Left lung (tissue), 10 donors: ENCODE results near the gene TMTC4. TPM values are rescaled to one million over a fixed set of nuclear protein-coding genes. Genes with fewer than 3 reads are reported as not detected.
"Not testable (repeated sequence)": the region's sequence is repeated elsewhere in the genome, so short reads cannot be mapped to it uniquely, and the experiment has no call there.

Experiments
- ATAC-seq: fragments of 200-7000 bp; cut with Tn5 transposase; one replicate; pipeline ENCODE4 v1.9.1; 2020; ENCODE audit warnings: moderate library complexity
- DNase-seq, 4 donors: peaks; one replicate each; pipeline ENCODE4 v3.0.0-alpha.2; 2013 to 2020
- H3K27ac ChIP-seq, 2 donors: fragments of 200-600 bp; sonication (generic) in 1 of 2; one replicate each; pipeline versions ENCODE4 v1.5.0 to v1.8.0; 2020 to 2021
- H3K27me3 ChIP-seq, 2 donors: fragments of 200-600 bp; sonication (generic) in 1 of 2; one replicate each; pipeline versions ENCODE4 v1.5.0 to v1.8.0; 2020 to 2021
- H3K36me3 ChIP-seq, 2 donors: fragments of 200-600 bp; sonication (generic) in 1 of 2; one replicate each; pipeline versions ENCODE4 v1.5.0 to v1.8.0; 2020 to 2021
- H3K4me1 ChIP-seq, 2 donors: fragments of 200-600 bp; one replicate each; pipeline ENCODE4 v1.8.0; 2021
- H3K4me3 ChIP-seq, 2 donors: fragments of 200-600 bp; sonication (generic) in 1 of 2; one replicate each; pipeline versions ENCODE4 v1.5.0 to v1.8.0; 2020 to 2021; ENCODE audit warnings: mild to moderate bottlenecking in 1 of 2
- H3K9me3 ChIP-seq, 2 donors: fragments of 200-600 bp; sonication (generic) in 1 of 2; one replicate each; pipeline versions ENCODE4 v1.5.0 to v1.8.0; 2020 to 2021
- CTCF ChIP-seq, 2 donors: fragments of 200-600 bp; sonication (generic) in 1 of 2; IDR thresholded peaks; one replicate each; pipeline versions ENCODE4 v1.5.0 to v1.8.0; 2021; ENCODE audit warnings: antibody characterized with exemption in 2 of 2
- intact Hi-C, 2 donors: fragments of 100-400 bp; cut with DNase I; formaldehyde crosslinking; loops; one replicate each; pipeline versions ENCODE4 v1.11.2 to v1.14.2; 2022
- polyA plus RNA-seq, 6 donors: library from polyadenylated mRNA; unstranded; fragments of 120-200 nt; gene quantifications; one replicate each; pipeline ENCODE4 v1.2.1, GENCODE V29; 2013; ENCODE audit not compliant: insufficient read length in 6 of 6
- total RNA-seq, 2 donors: library from RNA; stranded (reverse); fragmentation: NEBNext Ultra II Directional; extraction: Animal tissue kit (Norgen Biotek cat#: 25700); gene quantifications; one replicate each; pipeline ENCODE4 v1.2.1, GENCODE V29; 2021
- donor health status: DM: no; HTN: yes; CAD: no.
- donor health status: DM: no; HTN: no; CAD: no.

Gene TMTC4
- total and polyA plus RNA-seq, 8 donors, result 13.7 to 30.2 (median 25.1) TPM

DNA sequence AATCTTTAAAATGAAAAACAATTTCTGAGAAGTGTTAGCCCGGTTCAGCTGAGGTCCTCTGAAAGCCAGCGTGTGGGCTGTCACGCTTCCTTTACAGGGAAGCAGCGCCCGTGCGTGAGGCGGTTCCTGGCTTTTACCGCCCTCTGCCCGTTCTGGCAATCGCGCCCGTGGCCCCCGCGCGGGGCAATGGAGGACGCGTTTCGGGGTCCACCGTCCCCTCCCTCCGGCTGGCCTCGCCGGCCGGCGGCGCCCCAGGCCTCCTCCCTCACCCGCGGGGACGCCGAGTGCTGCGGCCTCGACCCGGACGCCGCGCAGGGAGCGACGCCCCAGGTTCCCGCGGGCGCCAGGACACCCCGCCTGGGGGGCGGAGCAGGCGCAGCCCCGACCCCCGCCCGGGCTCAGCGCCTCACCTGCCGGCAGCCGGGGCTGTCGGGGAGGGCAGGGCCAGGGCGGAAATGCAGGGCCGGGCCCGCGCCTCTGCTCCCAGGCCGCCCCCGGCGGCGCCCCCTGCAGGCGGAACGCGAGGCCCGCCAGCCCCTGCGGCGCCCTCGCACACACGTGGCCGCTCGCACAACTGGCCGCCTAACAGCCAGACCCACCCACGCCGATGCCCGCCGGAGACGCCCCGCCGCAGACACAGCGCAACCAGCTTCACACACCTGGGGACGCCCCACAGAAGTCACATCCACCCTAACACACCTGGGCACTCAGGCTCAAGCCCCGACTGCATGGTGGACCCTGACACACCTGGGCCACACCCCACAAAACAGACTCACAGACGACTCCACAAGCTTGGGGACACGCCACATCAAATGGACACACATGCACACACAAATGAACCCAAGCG lies 86.0 kb downstream of the TMTC4 start, which contains the start of gene GGACT:
Gene GGACT, minus strand, starts transcription at position 459 of the 847 bp plus-strand sequence. CDS start 56,198 bp downstream, outside the sequence.
- Histone ChIP-seq H3K27me3 (no peaks in the 10 kb centered on the region), H3K4me1 (peaks cover 7 to 13% of the 10 kb centered on the region in 2 donors), H3K36me3 (no peaks in the 10 kb centered on the region), H3K27ac (peak within 1 kb of the TSS; percentile 75 to 76), H3K4me3 (peak within 1 kb of the TSS; percentile 56 to 57), H3K9me3 (no peaks in the 10 kb centered on the region)
- DNase-seq, result peak; percentile 46 to 93 (median 69)
- intact Hi-C loops, result no loop called here
- peak; percentile 66 to 75 for TF ChIP-seq CTCF (IDR thresholded peaks at IDR 0.05)
- peak; percentile 98 for ATAC-seq

DNA sequence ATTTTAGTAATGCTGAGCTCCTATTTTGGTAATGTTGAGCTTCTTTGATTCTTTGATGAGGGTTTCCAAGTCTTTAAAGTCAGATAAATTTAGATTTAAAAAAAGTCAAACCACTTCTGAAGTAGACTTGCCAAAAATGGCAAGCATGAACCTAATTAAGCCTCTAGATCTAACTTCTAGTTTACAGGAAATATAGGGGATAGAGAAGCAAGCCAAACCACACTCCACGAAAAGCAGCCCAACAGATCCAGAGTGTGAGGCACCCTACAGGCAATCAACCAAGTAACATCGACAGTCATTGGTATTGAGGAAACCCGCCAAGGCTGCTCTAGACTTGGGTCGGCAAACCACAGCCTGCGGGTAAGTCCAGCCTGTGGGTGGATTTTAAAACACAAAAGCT lies 89.7 kb downstream of the TMTC4 start:
- peaks cover 7 to 13% of the 10 kb centered on the region in 2 donors for H3K4me1 ChIP-seq
- ATAC-seq, result no peak
- intact Hi-C loops, result no loop called here
- H3K36me3 ChIP-seq, result peaks cover 0 to 11% of the 10 kb centered on the region in 2 donors
- no peak overlapping the region for H3K4me3 ChIP-seq
- TF ChIP-seq CTCF (IDR thresholded peaks at IDR 0.05), result no peak
- no peaks in the 10 kb centered on the region for H3K9me3 ChIP-seq
- DNase-seq, result no peak
- no peaks in the 10 kb centered on the region for H3K27me3 ChIP-seq
- H3K27ac ChIP-seq, result no peak overlapping the region

- H3K36me3 ChIP-seq, result peaks cover 0 to 11% of the 10 kb centered on the region in 2 donors
- ATAC-seq, result no peak
- H3K27ac ChIP-seq, result no peak overlapping the region
- no peaks in the 10 kb centered on the region for H3K9me3 ChIP-seq
- no peak overlapping the region for H3K4me3 ChIP-seq
- intact Hi-C loops, result no loop called here
- DNase-seq, result no peak
- no peaks in the 10 kb centered on the region for H3K4me1 ChIP-seq
- no peak for TF ChIP-seq CTCF (IDR thresholded peaks at IDR 0.05)
- H3K27me3 ChIP-seq, result no peaks in the 10 kb centered on the region
Observed at GRCh38 chr13:100581504-100581903, 93.1 kb downstream of the TMTC4 start.

DNA sequence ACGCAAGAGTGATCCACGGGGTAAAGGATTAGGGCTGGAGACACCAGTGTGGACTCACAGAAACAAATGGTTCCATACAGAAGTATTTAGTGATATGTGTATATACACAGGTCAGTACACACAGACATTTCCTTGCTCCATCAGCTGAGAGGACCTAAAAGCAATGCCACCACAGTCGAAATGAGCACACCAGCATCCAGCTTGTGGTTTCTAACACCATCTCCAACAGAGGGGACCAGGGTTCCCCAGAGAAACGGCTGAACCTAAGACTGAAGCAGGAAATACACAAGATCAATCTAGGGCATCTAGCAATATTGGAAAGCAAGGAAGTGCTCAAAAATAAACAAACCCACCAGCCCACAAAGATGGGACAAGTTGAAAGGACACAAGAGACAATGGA lies 93.6 kb downstream of the TMTC4 start:
- DNase-seq (no peak), ATAC-seq (no peak)
- no peak for TF ChIP-seq CTCF (IDR thresholded peaks at IDR 0.05)
- Histone ChIP-seq H3K4me1 (no peaks in the 10 kb centered on the region), H3K9me3 (no peaks in the 10 kb centered on the region), H3K4me3 (no peak overlapping the region), H3K36me3 (peaks cover 0 to 11% of the 10 kb centered on the region in 2 donors), H3K27ac (no peak overlapping the region), H3K27me3 (no peaks in the 10 kb centered on the region)
- intact Hi-C loops, result no loop called here

DNA sequence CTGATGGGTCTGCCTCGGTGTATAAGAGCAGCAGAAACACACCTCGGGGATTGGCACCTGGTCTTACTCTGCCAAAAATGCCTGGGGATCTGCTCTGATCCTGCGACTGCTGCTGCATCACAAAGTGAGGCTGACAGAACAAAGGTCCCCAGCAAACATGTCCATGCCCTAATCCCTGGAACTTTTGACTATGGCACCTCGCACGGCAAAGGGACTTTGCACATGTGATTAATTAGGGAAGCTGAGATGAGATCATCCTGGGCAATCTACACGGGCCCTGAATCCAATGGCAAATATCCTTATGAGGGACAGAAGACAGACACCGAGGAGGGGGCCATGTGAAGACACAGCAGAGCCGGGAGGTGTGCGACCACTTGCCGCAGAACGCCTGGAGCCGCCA lies 94.5 kb downstream of the TMTC4 start:
- intact Hi-C loops, result no loop called here
- no peaks in the 10 kb centered on the region for H3K27me3 ChIP-seq
- TF ChIP-seq CTCF (IDR thresholded peaks at IDR 0.05), result no peak
- ATAC-seq (no peak), DNase-seq (no peak)
- no peak overlapping the region for H3K4me3 ChIP-seq
- H3K36me3 ChIP-seq, result peaks cover 0 to 11% of the 10 kb centered on the region in 2 donors
- H3K4me1 ChIP-seq, result no peaks in the 10 kb centered on the region
- no peak overlapping the region for H3K27ac ChIP-seq
- no peaks in the 10 kb centered on the region for H3K9me3 ChIP-seq

- ATAC-seq, H3K4me1 ChIP-seq, H3K27ac ChIP-seq, H3K27me3 ChIP-seq, H3K9me3 ChIP-seq, DNase-seq, H3K4me3 ChIP-seq, intact Hi-C loops: not testable (repeated sequence)
- peaks cover 0 to 11% of the 10 kb centered on the region in 2 donors for H3K36me3 ChIP-seq
Observed at GRCh38 chr13:100577239-100577638, 97.4 kb downstream of the TMTC4 start.
